Upper lobe of right lung (tissue), 1 donor: ENCODE results near the gene ACP4. TPM values are rescaled to one million over a fixed set of nuclear protein-coding genes. Genes with fewer than 3 reads are reported as not detected.
"Not testable (repeated sequence)": the region's sequence is repeated elsewhere in the genome, so short reads cannot be mapped to it uniquely, and the experiment has no call there.

Source experiments
- ATAC-seq: fragments of 200-7000 bp; cut with Tn5 transposase; one replicate; pipeline ENCODE4 v1.9.1; 2020; ENCODE audit warnings: mild to moderate bottlenecking, moderate library complexity
- DNase-seq: peaks from one replicate; pipeline ENCODE4 v3.0.0-alpha.2; 2020
- H3K27ac ChIP-seq: fragments of 200-600 bp; one replicate; pipeline ENCODE4 v1.8.0; 2022
- H3K27me3 ChIP-seq: fragments of 200-600 bp; one replicate; pipeline ENCODE4 v1.8.0; 2022; ENCODE audit warnings: mild to moderate bottlenecking
- H3K36me3 ChIP-seq: fragments of 200-600 bp; one replicate; pipeline ENCODE4 v1.8.0; 2022
- H3K4me1 ChIP-seq: fragments of 200-600 bp; one replicate; pipeline ENCODE4 v1.8.0; 2022
- H3K4me3 ChIP-seq: fragments of 200-600 bp; one replicate; pipeline ENCODE4 v1.8.0; 2022; ENCODE audit warnings: mild to moderate bottlenecking
- H3K9me3 ChIP-seq: fragments of 200-600 bp; one replicate; pipeline ENCODE4 v1.8.0; 2022
- CTCF ChIP-seq: fragments of 200-600 bp; IDR thresholded peaks from one replicate; pipeline ENCODE4 v1.8.0; 2022; ENCODE audit warnings: antibody characterized with exemption
- intact Hi-C: fragments of 100-400 bp; cut with DNase I; formaldehyde crosslinking; loops from one replicate; pipeline ENCODE4 v1.11.0; 2022
- total RNA-seq: library from RNA; stranded (reverse); fragmentation: NEBNext Ultra II Directional; extraction: Animal tissue kit (Norgen Biotek cat#: 25700); gene quantifications from one replicate; pipeline ENCODE4 v1.2.1, GENCODE V29; 2021
- donor health status: DM: no; HTN: yes; CAD: no; lungs with severe emphysema.

ACP4 gene
- total RNA-seq, 1 donor from 2014 or later, result not detected

DNA sequence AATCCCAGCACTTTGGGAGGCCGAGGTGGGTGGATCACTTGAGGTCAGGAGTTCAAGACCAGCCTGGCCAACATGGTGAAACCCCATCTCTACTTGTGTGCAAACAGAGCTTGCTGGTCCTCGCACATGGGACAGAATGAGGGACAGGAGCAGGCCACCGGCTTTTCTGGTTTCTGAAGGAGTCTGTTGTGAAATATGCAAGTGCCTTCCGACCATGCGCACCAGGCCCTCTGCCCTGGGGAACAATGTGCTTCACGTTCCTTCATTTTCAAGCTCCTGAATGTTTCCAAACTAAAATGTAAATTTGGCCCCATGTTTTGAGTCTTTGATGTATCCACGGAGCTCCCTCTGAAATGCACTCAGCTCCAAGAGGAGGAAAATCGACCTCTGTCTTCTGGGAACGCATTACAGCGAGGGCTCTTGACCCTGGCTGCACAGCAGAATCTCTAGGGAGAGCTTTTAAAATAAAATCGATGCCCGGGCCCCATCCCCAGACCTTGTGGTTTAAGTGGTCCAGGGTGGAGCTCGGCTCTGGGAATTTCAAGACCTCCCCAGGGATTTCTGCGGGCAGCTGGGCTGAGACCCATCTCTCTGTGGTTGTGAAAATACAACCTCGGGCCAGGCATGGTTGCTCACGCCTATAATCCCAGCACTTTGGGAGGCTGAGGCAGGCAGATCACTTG lies 9.3 kb upstream of the ACP4 start:
- Histone ChIP-seq H3K27me3 (peaks cover 59% of the 10 kb centered on the region), H3K36me3 (no peaks in the 10 kb centered on the region), H3K9me3 (no peaks in the 10 kb centered on the region), H3K27ac (no peak overlapping the region), H3K4me3 (no peak overlapping the region), H3K4me1 (peaks cover 10% of the 10 kb centered on the region)
- intact Hi-C loops, result no loop called here
- ATAC-seq (peak; percentile 74), DNase-seq (no peak)
- no peak for TF ChIP-seq CTCF

- H3K9me3 ChIP-seq, ATAC-seq, intact Hi-C loops, H3K27ac ChIP-seq, H3K4me3 ChIP-seq, H3K4me1 ChIP-seq, DNase-seq, H3K36me3 ChIP-seq: not testable (repeated sequence)
- H3K27me3 ChIP-seq, result peaks cover 36% of the 10 kb centered on the region
These were observed 6.4 kb upstream of the ACP4 start for GRCh38 chr19:50783848-50784152.

GRCh38 chr19:50784710-50785109 lies 5.5 kb upstream of the ACP4 start:
- peaks cover 28% of the 10 kb centered on the region for H3K27me3 ChIP-seq
- H3K36me3 ChIP-seq, result no peaks in the 10 kb centered on the region
- peaks cover 5% of the 10 kb centered on the region for H3K4me1 ChIP-seq
- no peaks in the 10 kb centered on the region for H3K9me3 ChIP-seq
- DNase-seq, result no peak
- no peak overlapping the region for H3K4me3 ChIP-seq
- no peak overlapping the region for H3K27ac ChIP-seq
- no peak for TF ChIP-seq CTCF
- intact Hi-C loops, result no loop called here
- ATAC-seq, result no peak

DNA sequence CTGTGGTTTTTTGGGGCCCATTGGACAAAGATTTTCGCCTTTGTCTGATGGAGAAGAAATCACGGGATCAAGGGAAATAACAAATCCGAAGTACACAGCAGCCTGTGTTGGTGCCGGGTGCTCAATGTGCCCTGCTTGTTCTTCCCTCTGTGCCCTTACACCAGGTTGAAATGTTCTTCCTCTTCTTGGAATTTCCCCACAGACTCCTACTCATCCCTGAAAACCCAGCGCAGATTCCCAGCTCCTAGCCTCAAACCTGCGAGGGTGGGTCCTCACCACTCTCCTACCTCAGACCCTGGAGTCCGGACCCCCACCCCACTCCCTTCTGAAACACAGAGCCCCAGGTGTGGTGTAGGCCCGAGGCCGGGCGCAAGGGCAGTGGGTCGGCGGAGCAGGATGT lies 4.9 kb upstream of the ACP4 start:
- Histone ChIP-seq H3K27me3 (peaks cover 22% of the 10 kb centered on the region), H3K4me1 (peaks cover 5% of the 10 kb centered on the region), H3K4me3 (no peak overlapping the region), H3K27ac (no peak overlapping the region), H3K36me3 (no peaks in the 10 kb centered on the region), H3K9me3 (no peaks in the 10 kb centered on the region)
- ATAC-seq (no peak), DNase-seq (no peak)
- intact Hi-C loops, result no loop called here
- no peak for TF ChIP-seq CTCF

DNA sequence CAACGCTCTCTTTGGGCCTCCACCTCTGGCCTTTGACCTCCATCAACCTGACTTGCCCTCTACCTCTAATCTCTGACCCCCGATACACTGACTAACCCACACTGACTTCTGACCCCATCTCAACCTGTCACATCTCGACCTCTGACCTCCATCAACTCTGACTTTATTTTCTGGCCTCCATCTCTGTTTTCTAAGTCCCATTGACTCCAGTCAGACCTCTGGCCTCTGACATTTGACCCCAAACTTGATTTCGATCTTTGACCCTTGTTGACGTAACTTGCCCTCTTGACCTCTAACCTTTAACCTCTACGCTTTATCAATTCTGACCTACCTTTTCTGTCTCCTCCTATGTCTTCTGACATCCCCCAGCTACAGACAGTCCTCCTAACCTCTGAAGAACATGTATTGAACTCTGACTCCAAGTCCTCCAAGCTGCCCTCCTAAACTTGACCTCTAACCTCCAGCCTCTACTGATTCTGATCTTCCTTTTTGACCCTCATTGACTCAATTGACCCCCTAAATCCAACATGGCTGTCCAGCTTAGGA lies 780 bp downstream of the ACP4 start:
- Histone ChIP-seq H3K4me1 (no peaks in the 10 kb centered on the region), H3K4me3 (no peak overlapping the region)
- ATAC-seq, result no peak

More for the DNA sequence above, 780 bp downstream of the ACP4 start:
- no peaks in the 10 kb centered on the region for H3K36me3 ChIP-seq
- intact Hi-C loops, result no loop called here
- no peak for DNase-seq
- TF ChIP-seq CTCF, result no peak
- H3K9me3 ChIP-seq, result no peaks in the 10 kb centered on the region
- H3K27ac ChIP-seq, result no peak overlapping the region
- no peaks in the 10 kb centered on the region for H3K27me3 ChIP-seq
